ENCODE data around the gene MARCO. TPM values are rescaled to one million over a fixed set of nuclear protein-coding genes. Genes with fewer than 3 reads are reported as not detected.

MARCO gene
- total and polyA plus RNA-seq, 2 of the 8 experiments (the other 6 are each of a cell fraction or from before 2014, with no cell fraction given): not detected

GRCh38 chr2:118921646-118922045 lies 20.3 kb upstream of the MARCO start (continued):
- TF ChIP-seq, protein P1, sequence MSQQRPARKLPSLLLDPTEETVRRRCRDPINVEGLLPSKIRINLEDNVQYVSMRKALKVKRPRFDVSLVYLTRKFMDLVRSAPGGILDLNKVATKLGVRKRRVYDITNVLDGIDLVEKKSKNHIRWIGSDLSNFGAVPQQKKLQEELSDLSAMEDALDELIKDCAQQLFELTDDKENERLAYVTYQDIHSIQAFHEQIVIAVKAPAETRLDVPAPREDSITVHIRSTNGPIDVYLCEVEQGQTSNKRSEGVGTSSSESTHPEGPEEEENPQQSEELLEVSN (IDR thresholded peaks at IDR 0.05): no peak
- no peak for TF ChIP-seq SRF (IDR thresholded peaks at IDR 0.05; ENCODE audit: low read depth, low read length)

Data from H1 (cell line).